GM19463 (cell line): Measurements from ENCODE around the gene CPEB1.

Experiments
- ATAC-seq: cut with Tn5 transposase; IDR thresholded peaks from one replicate; pipeline ENCODE4 v1.9.1; 2021; ENCODE audit warnings: mild to moderate bottlenecking, moderate library complexity; ENCODE audit not compliant: unreplicated experiment

CPEB1 gene

GRCh38 chr15:82647045-82647834 is at the start of gene CPEB1:
Gene CPEB1, minus strand, starts transcription at chr15:82647363. Its CDS starts 18,904 bp downstream, at chr15:82628459.
- no peak for ATAC-seq

GRCh38 chr15:82692171-82692570 is 45.0 kb upstream of the CPEB1 start:
- ATAC-seq = no peak

- no peak for ATAC-seq
Measured at GRCh38 chr15:82689147-82689546, 42.0 kb upstream of the CPEB1 start.

GRCh38 chr15:82688691-82689090 is 41.5 kb upstream of the CPEB1 start:
- ATAC-seq = no peak

- ATAC-seq = no peak
Measured at GRCh38 chr15:82681371-82681770, 34.2 kb upstream of the CPEB1 start.

- ATAC-seq = no peak
Measured at GRCh38 chr15:82680200-82681102, 33.3 kb upstream of the CPEB1 start.

- no peak for ATAC-seq
Measured at GRCh38 chr15:82679626-82680199, 32.5 kb upstream of the CPEB1 start.

- ATAC-seq = no peak
Measured at GRCh38 chr15:82677720-82678323, 30.7 kb upstream of the CPEB1 start.

GRCh38 chr15:82674873-82675272 is 27.7 kb upstream of the CPEB1 start:
- ATAC-seq = no peak

- no peak for ATAC-seq
Measured at GRCh38 chr15:82670699-82671098, 23.5 kb upstream of the CPEB1 start.

- no peak for ATAC-seq
Measured at GRCh38 chr15:82666606-82667005, 19.4 kb upstream of the CPEB1 start.

GRCh38 chr15:82664021-82664420 is 16.9 kb upstream of the CPEB1 start:
- no peak for ATAC-seq

- ATAC-seq = no peak
Measured at GRCh38 chr15:82663186-82663600, 16.0 kb upstream of the CPEB1 start.

- no peak for ATAC-seq
Measured at GRCh38 chr15:82662641-82663040, 15.5 kb upstream of the CPEB1 start.

GRCh38 chr15:82660378-82660777 is 13.2 kb upstream of the CPEB1 start:
- ATAC-seq = no peak

- no peak for ATAC-seq
Measured at GRCh38 chr15:82656641-82657266, 9.6 kb upstream of the CPEB1 start.

- ATAC-seq = no peak
Measured at GRCh38 chr15:82655606-82656005, 8.4 kb upstream of the CPEB1 start.

GRCh38 chr15:82653483-82654168 is 6.5 kb upstream of the CPEB1 start:
- no peak for ATAC-seq

GRCh38 chr15:82651708-82652107 is 4.5 kb upstream of the CPEB1 start:
- ATAC-seq = no peak

- ATAC-seq = no peak
Measured at GRCh38 chr15:82650046-82650670, 3.0 kb upstream of the CPEB1 start.
